Measurements from ENCODE around the gene AK9.

DNA sequence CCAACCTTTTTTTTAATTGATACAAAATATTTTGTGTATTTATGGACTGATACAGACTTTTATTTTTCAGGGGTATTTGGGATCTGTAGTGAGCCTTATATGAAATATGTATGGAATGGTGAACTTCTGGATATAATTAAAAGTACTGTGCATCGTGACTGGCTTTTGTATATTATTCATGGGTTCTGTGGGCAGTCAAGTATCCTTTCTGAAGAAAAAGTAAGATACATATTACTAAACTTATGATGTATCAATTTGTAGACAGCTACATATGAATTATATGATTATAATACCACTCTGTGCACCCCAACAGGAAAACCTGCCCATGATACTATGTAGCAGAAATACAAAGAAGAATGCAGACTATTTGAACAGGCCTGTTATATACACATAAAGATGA, 47.3 kb upstream of the AK9 start:
- TF ChIP-seq, protein P1, sequence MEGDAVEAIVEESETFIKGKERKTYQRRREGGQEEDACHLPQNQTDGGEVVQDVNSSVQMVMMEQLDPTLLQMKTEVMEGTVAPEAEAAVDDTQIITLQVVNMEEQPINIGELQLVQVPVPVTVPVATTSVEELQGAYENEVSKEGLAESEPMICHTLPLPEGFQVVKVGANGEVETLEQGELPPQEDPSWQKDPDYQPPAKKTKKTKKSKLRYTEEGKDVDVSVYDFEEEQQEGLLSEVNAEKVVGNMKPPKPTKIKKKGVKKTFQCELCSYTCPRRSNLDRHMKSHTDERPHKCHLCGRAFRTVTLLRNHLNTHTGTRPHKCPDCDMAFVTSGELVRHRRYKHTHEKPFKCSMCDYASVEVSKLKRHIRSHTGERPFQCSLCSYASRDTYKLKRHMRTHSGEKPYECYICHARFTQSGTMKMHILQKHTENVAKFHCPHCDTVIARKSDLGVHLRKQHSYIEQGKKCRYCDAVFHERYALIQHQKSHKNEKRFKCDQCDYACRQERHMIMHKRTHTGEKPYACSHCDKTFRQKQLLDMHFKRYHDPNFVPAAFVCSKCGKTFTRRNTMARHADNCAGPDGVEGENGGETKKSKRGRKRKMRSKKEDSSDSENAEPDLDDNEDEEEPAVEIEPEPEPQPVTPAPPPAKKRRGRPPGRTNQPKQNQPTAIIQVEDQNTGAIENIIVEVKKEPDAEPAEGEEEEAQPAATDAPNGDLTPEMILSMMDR (conservative IDR thresholded peaks at IDR 0.05; ENCODE audit: low read depth, low read length) = no peak
- TF ChIP-seq EZH2 (IDR thresholded peaks at IDR 0.05; ENCODE audit: low read length, unreplicated experiment) (no peak), EZH2phosphoT487 (IDR thresholded peaks at IDR 0.05; ENCODE audit: borderline replicate concordance, low read length) (no peak)

Data from PC-3 (cell line).